ENCODE results near the gene TAF7L.

DNA sequence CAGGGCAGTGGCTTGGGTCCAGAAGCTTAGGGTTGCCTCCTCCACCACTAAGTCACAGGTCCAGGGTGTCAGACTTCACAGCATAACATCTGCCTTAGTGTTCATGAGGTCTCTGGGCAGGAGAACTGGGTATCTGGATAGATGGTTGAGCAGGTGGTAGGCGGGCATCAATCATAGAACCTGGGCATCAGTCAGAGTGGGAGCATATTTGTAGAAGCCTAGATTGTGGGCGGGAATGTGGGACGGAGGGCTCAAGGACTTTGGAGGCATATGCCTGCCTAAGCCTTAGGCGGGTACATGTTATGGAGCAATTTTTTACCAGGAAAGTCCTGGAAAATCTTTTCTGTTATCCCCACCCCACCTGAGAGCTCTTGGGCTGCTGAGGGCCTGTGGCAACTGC is 28.5 kb downstream of the TAF7L start:
- TF ChIP-seq ZNF274 (IDR thresholded peaks at IDR 0.05; ENCODE audit: low read depth, low read length), result no peak
- no peak for TF ChIP-seq YY1 (IDR thresholded peaks at IDR 0.05; ENCODE audit: insufficient read depth, insufficient read length)
- no peak for TF ChIP-seq SUZ12 (IDR thresholded peaks at IDR 0.05; ENCODE audit: extremely low read depth, insufficient read depth, insufficient read length)
